ENCODE data around the gene OR5D16. TPM values are rescaled to one million over a fixed set of nuclear protein-coding genes. Genes with fewer than 3 reads are reported as not detected.
"Not testable (repeated sequence)": the region's sequence is repeated elsewhere in the genome, so short reads cannot be mapped to it uniquely, and the experiment has no call there.

The OR5D16 gene
- total RNA-seq, 3 donors from 2014 or later (not counting 1 experiment from before 2014, with no cell fraction given): not detected

DNA sequence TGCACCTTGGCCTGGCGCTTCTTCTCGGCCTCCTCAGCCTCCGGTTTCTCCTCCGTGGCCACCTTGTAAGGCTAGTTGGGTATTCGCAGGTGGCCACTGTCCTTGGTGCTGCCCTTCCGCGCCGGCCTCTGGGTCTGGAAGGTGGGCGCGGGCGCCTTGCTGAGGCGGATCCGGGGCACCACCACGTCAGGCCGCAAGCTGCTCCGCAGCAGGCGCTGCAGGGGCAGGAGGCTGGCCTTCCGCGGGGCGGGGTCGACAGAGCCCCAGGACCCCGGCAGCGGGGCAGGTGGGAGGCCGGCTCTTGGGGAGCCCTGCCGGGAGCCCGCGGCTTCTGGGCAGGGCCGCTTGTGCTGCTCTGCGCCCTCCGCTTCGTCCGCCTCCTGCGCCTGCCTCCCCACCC lies 34.2 kb downstream of the OR5D16 start:
- H3K4me3 Mint-ChIP-seq; intact Hi-C loops (cut with micrococcal nuclease); H3K27ac ChIP-seq (ENCODE audit: low read length); H3K27me3 ChIP-seq (ENCODE audit: control insufficient read depth, insufficient read depth, low read length); H3K27ac Mint-ChIP-seq; H3K36me3 ChIP-seq (ENCODE audit: control insufficient read depth, insufficient read depth, low read length); ATAC-seq; H3K27me3 Mint-ChIP-seq (ENCODE audit: low read depth in 2 of 2); H3K4me3 ChIP-seq (ENCODE audit: low read length); DNase-seq; H3K36me3 Mint-ChIP-seq; H3K4me1 Mint-ChIP-seq; H3K4me1 ChIP-seq (ENCODE audit: control insufficient read depth, insufficient read depth, low read length): not testable (repeated sequence)
- H3K9me3 ChIP-seq (ENCODE audit: control insufficient read depth, insufficient read depth, low read length): peaks cover 13% of the 10 kb centered on the region
- 24% methylated on average over 33 of the region's 33 CpGs for WGBS (ENCODE audit: insufficient coverage)
- H3K9me3 Mint-ChIP-seq: peaks cover 2 to 17% of the 10 kb centered on the region in 2 donors

GRCh38 chr11:55873146-55873545 lies 34.6 kb downstream of the OR5D16 start:
- H3K27ac ChIP-seq (ENCODE audit: low read length); H3K27ac Mint-ChIP-seq; H3K4me3 Mint-ChIP-seq; intact Hi-C loops (cut with micrococcal nuclease); DNase-seq; H3K36me3 Mint-ChIP-seq; ATAC-seq; H3K27me3 Mint-ChIP-seq (ENCODE audit: low read depth in 2 of 2); H3K4me1 ChIP-seq (ENCODE audit: control insufficient read depth, insufficient read depth, low read length); H3K27me3 ChIP-seq (ENCODE audit: control insufficient read depth, insufficient read depth, low read length); H3K4me1 Mint-ChIP-seq; H3K4me3 ChIP-seq (ENCODE audit: low read length); H3K36me3 ChIP-seq (ENCODE audit: control insufficient read depth, insufficient read depth, low read length): not testable (repeated sequence)
- H3K9me3 Mint-ChIP-seq: peaks cover 4 to 17% of the 10 kb centered on the region in 2 donors
- 27% methylated on average over 34 of the region's 34 CpGs for WGBS (ENCODE audit: insufficient coverage)
- H3K9me3 ChIP-seq (ENCODE audit: control insufficient read depth, insufficient read depth, low read length): peaks cover 13% of the 10 kb centered on the region

GRCh38 chr11:55882997-55883396 lies 44.4 kb downstream of the OR5D16 start, which contains the start of gene TRIM51:
TRIM51 (plus strand) TSS chr11:55883297; CDS start chr11:55885429, 2,132 bp downstream.
- H3K9me3 ChIP-seq (ENCODE audit: control insufficient read depth, insufficient read depth, low read length); H3K27me3 Mint-ChIP-seq (ENCODE audit: low read depth in 2 of 2); intact Hi-C loops (cut with micrococcal nuclease); H3K27ac Mint-ChIP-seq; H3K4me3 ChIP-seq (ENCODE audit: low read length); H3K4me3 Mint-ChIP-seq; DNase-seq; ATAC-seq; H3K4me1 Mint-ChIP-seq; H3K36me3 ChIP-seq (ENCODE audit: control insufficient read depth, insufficient read depth, low read length); H3K4me1 ChIP-seq (ENCODE audit: control insufficient read depth, insufficient read depth, low read length); H3K27ac ChIP-seq (ENCODE audit: low read length); H3K27me3 ChIP-seq (ENCODE audit: control insufficient read depth, insufficient read depth, low read length): not testable (repeated sequence)
- Mint-ChIP-seq H3K9me3 (peaks cover 13 to 16% of the 10 kb centered on the region in 2 donors), H3K36me3 (peaks cover 14% of the 10 kb centered on the region)
- WGBS (ENCODE audit: insufficient coverage): no CpG with 5 or more reads among the region's 1 CpG

DNA sequence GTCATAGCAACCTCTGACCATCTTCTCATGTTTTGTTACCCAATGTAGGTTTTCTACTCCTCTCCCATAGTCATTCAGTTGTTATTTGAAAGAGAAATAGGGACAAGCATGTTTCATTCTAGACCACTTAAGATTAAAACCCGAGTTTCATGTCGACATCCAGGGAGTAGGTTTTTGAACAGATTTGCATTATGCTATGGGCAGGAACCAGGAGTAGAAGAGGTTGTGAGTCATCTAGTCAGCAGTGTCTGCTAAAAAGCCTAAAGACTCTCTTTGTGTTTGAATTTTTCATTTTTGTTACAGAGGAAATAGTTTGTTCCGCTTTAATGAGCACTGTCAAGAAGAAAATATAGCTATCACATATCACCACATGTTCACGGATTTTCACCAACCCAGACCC lies 46.4 kb downstream of the OR5D16 start:
- H3K27ac ChIP-seq (ENCODE audit: low read length); ATAC-seq; H3K4me3 Mint-ChIP-seq; H3K4me1 Mint-ChIP-seq; H3K36me3 ChIP-seq (ENCODE audit: control insufficient read depth, insufficient read depth, low read length); H3K4me1 ChIP-seq (ENCODE audit: control insufficient read depth, insufficient read depth, low read length); H3K9me3 ChIP-seq (ENCODE audit: control insufficient read depth, insufficient read depth, low read length); H3K27me3 Mint-ChIP-seq (ENCODE audit: low read depth in 2 of 2); DNase-seq; H3K4me3 ChIP-seq (ENCODE audit: low read length); intact Hi-C loops (cut with micrococcal nuclease); H3K27ac Mint-ChIP-seq; H3K27me3 ChIP-seq (ENCODE audit: control insufficient read depth, insufficient read depth, low read length): not testable (repeated sequence)
- 83% methylated on average over 4 of the region's 4 CpGs for WGBS (ENCODE audit: insufficient coverage)
- peaks cover 14% of the 10 kb centered on the region for H3K36me3 Mint-ChIP-seq
- H3K9me3 Mint-ChIP-seq: peaks cover 12 to 20% of the 10 kb centered on the region in 2 donors

DNA sequence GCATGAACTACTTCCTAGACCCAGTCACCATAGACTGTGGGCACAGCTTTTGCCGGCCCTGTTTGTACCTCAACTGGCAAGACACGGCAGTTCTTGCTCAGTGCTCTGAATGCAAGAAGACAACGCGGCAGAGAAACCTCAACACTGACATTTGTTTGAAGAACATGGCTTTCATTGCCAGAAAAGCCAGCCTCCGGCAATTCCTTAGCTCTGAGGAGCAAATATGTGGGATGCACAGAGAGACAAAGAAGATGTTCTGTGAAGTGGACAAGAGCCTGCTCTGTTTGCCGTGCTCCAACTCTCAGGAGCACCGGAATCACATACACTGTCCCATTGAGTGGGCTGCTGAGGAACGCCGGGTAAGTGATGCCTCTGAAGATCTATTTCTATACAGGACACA lies 46.9 kb downstream of the OR5D16 start:
- H3K4me3 ChIP-seq (ENCODE audit: low read length); H3K27ac ChIP-seq (ENCODE audit: low read length); DNase-seq; H3K4me3 Mint-ChIP-seq; H3K36me3 ChIP-seq (ENCODE audit: control insufficient read depth, insufficient read depth, low read length); H3K4me1 ChIP-seq (ENCODE audit: control insufficient read depth, insufficient read depth, low read length); H3K27ac Mint-ChIP-seq; H3K27me3 Mint-ChIP-seq (ENCODE audit: low read depth in 2 of 2); H3K27me3 ChIP-seq (ENCODE audit: control insufficient read depth, insufficient read depth, low read length); ATAC-seq; intact Hi-C loops (cut with micrococcal nuclease); H3K9me3 ChIP-seq (ENCODE audit: control insufficient read depth, insufficient read depth, low read length); H3K4me1 Mint-ChIP-seq: not testable (repeated sequence)
- WGBS (ENCODE audit: insufficient coverage): 90% methylated on average over 9 of the region's 9 CpGs
- Mint-ChIP-seq H3K9me3 (peaks cover 12 to 20% of the 10 kb centered on the region in 2 donors), H3K36me3 (peaks cover 14% of the 10 kb centered on the region)

Other genes starting within 250 kb of the OR5D16 start
- gene OR4C11, start 231.1 kb upstream of the OR5D16 start, total RNA-seq: not detected
- not detected for gene OR4P4, start 203.6 kb upstream of the OR5D16 start, total RNA-seq
- not detected for gene OR4S2, start 190.4 kb upstream of the OR5D16 start, total RNA-seq
- gene OR4C6, start 176.6 kb upstream of the OR5D16 start, total RNA-seq: not detected
- not detected for gene OR5D13, start 65.3 kb upstream of the OR5D16 start, total RNA-seq
- not detected for gene OR5D14, start 43.2 kb upstream of the OR5D16 start, total RNA-seq
- not detected for gene OR5L1, start 27.4 kb upstream of the OR5D16 start, total RNA-seq
- gene OR5D18, start 19.1 kb upstream of the OR5D16 start, total RNA-seq: not detected
- gene OR5L2, start 11.5 kb upstream of the OR5D16 start, total RNA-seq: not detected
- gene TRIM51, start 44.5 kb downstream of the OR5D16 start, total RNA-seq: 1 to 10 TPM in 1 of 3 donors, under 1 TPM in 1, not detected in 1; 0.25 to 8.5 TPM
- gene OR5W2, start 75.8 kb downstream of the OR5D16 start, total RNA-seq: not detected
- not detected for gene OR5I1, start 97.6 kb downstream of the OR5D16 start, total RNA-seq
- not detected for gene OR10AG1, start 131.2 kb downstream of the OR5D16 start, total RNA-seq
- gene OR5F1, start 155.9 kb downstream of the OR5D16 start, total RNA-seq: not detected
- not detected for gene OR5AS1, start 188.9 kb downstream of the OR5D16 start, total RNA-seq